T-helper 9 cell (primary cell): Measurements from ENCODE around the gene MORN1.
"Not testable (repeated sequence)": the region's sequence is repeated elsewhere in the genome, so short reads cannot be mapped to it uniquely, and the experiment has no call there.

Experiments used
- DNase-seq: peaks from one replicate; pipeline ENCODE4 v3.0.0-alpha.2; 2020
- total RNA-seq, 2 donors: gene quantifications; one replicate each; lab custom pipeline; 2026; lab: John Stamatoyannopoulos, UW

Gene MORN1
- 5.1 to 6.7 reads per million in 2 donors for total RNA-seq

- peak; percentile 97 for DNase-seq
These were observed at the start of gene MORN1, which contains the start of gene RER1 for GRCh38 chr1:2391041-2391930. Gene MORN1, minus strand, starts transcription at chr1:2391554. Its CDS starts 21 bp downstream, at chr1:2391533. Gene RER1, plus strand, starts transcription at chr1:2391841. Its CDS starts 3,950 bp downstream, at chr1:2395791.

- DNase-seq, result not testable (repeated sequence)
These were observed 49.0 kb upstream of the MORN1 start for GRCh38 chr1:2440346-2440745.

- no peak for DNase-seq
These were observed 48.0 kb upstream of the MORN1 start for GRCh38 chr1:2439369-2439768.

- no peak for DNase-seq
These were observed 47.3 kb upstream of the MORN1 start for GRCh38 chr1:2438641-2439040.

GRCh38 chr1:2438038-2438437 lies 46.7 kb upstream of the MORN1 start:
- no peak for DNase-seq

GRCh38 chr1:2437617-2438016 lies 46.3 kb upstream of the MORN1 start:
- DNase-seq, result no peak

- no peak for DNase-seq
These were observed 45.5 kb upstream of the MORN1 start for GRCh38 chr1:2436876-2437275.

- DNase-seq, result no peak
These were observed 44.5 kb upstream of the MORN1 start for GRCh38 chr1:2435746-2436355.

GRCh38 chr1:2435091-2435490 lies 43.7 kb upstream of the MORN1 start:
- no peak for DNase-seq

- no peak for DNase-seq
These were observed 42.7 kb upstream of the MORN1 start for GRCh38 chr1:2433936-2434655.

- no peak for DNase-seq
These were observed 41.8 kb upstream of the MORN1 start for GRCh38 chr1:2433196-2433595.

GRCh38 chr1:2432441-2432844 lies 41.1 kb upstream of the MORN1 start:
- no peak for DNase-seq

GRCh38 chr1:2431518-2431917 lies 40.2 kb upstream of the MORN1 start:
- DNase-seq, result no peak

- no peak for DNase-seq
These were observed 39.7 kb upstream of the MORN1 start for GRCh38 chr1:2431103-2431502.

- DNase-seq, result no peak
These were observed 39.2 kb upstream of the MORN1 start for GRCh38 chr1:2430592-2430973.

- DNase-seq, result no peak
These were observed 38.6 kb upstream of the MORN1 start for GRCh38 chr1:2429780-2430591.

GRCh38 chr1:2428490-2428889 lies 37.1 kb upstream of the MORN1 start:
- no peak for DNase-seq

- DNase-seq, result no peak
These were observed 36.6 kb upstream of the MORN1 start for GRCh38 chr1:2427976-2428375.

- DNase-seq, result no peak
These were observed 35.7 kb upstream of the MORN1 start for GRCh38 chr1:2427051-2427450.

- no peak for DNase-seq
These were observed 35.2 kb upstream of the MORN1 start for GRCh38 chr1:2426540-2426939.

- no peak for DNase-seq
These were observed 34.5 kb upstream of the MORN1 start for GRCh38 chr1:2425892-2426291.

- DNase-seq, result no peak
These were observed 31.2 kb upstream of the MORN1 start for GRCh38 chr1:2422523-2422922.

- DNase-seq, result no peak
These were observed 28.1 kb upstream of the MORN1 start for GRCh38 chr1:2419416-2419815.
